Astrocyte (in vitro differentiated cells and primary cell): ENCODE data around the gene PTRHD1.

Experiments used
- EZH2 ChIP-seq: IDR thresholded peaks from 2 replicates; pipeline ENCODE4 v1.6.1; 2012; ENCODE audit warnings: mild to moderate bottlenecking, low read length, inconsistent platforms; ENCODE audit not compliant: insufficient read depth
- TF ChIP-seq, protein P1 (sequence below): IDR thresholded peaks from 2 replicates; pipeline ENCODE4 v1.5.1; 2011; ENCODE audit warnings: low read depth, mild to moderate bottlenecking, inconsistent platforms, low read length, moderate library complexity; ENCODE audit not compliant: insufficient read depth

DNA sequence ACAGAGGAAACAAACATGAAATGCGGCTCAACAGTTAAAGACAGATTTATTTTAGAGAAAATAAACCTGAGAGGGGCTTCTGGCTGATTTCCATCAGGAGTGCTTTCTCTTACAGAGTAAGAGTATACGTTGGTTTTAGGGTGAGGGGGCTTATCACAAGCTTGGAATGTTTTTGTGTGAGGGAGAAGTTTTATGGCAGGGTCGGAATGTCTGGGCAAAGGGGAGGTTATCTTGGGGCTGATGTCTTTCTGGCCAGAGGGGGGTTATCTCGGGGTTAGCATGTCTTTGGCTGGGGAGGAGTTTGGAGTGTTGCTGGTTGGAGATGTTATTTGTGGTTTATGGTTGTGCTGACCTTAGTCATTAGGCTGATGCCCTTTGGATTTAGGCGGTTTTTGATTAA is 22.1 kb downstream of the PTRHD1 start:
- TF ChIP-seq, protein P1, sequence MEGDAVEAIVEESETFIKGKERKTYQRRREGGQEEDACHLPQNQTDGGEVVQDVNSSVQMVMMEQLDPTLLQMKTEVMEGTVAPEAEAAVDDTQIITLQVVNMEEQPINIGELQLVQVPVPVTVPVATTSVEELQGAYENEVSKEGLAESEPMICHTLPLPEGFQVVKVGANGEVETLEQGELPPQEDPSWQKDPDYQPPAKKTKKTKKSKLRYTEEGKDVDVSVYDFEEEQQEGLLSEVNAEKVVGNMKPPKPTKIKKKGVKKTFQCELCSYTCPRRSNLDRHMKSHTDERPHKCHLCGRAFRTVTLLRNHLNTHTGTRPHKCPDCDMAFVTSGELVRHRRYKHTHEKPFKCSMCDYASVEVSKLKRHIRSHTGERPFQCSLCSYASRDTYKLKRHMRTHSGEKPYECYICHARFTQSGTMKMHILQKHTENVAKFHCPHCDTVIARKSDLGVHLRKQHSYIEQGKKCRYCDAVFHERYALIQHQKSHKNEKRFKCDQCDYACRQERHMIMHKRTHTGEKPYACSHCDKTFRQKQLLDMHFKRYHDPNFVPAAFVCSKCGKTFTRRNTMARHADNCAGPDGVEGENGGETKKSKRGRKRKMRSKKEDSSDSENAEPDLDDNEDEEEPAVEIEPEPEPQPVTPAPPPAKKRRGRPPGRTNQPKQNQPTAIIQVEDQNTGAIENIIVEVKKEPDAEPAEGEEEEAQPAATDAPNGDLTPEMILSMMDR, result no peak
- no peak for TF ChIP-seq EZH2
